SK-N-SH (cell line): ENCODE results near the gene ZNRF1. TPM values are rescaled to one million over a fixed set of nuclear protein-coding genes. Genes with fewer than 3 reads are reported as not detected.

Source experiments
- CTCF ChIA-PET: fragments of 300-600, 350-600 bp; formaldehyde crosslinking; extraction: SDS; loops from one replicate; lab custom pipeline; 2021; lab: Yijun Ruan, JAX
- POLR2A ChIA-PET: fragments of 350-600 bp; sonication (Branson Sonifier 250); formaldehyde crosslinking; extraction: SDS; loops from one replicate; lab custom pipeline; 2020; ENCODE audit warnings: antibody characterized with exemption, inconsistent platforms; lab: Yijun Ruan, JAX
- DNase-seq: peaks from one replicate; pipeline ENCODE4 v3.0.0; 2012
- H2AFZ ChIP-seq: fragments of 200-600 bp; sonication (generic); 2 replicates; pipeline ENCODE4 v1.8.1; 2016; ENCODE audit warnings: antibody characterized with exemption, mild to moderate bottlenecking, low read depth
- H3F3A ChIP-seq: fragments of 200-600 bp; sonication (generic); replicated peaks from 2 replicates; pipeline ENCODE3; 2016; ENCODE audit warnings: antibody characterized with exemption, mild to moderate bottlenecking; ENCODE audit not compliant: insufficient read depth
- H3K27ac ChIP-seq, 2 experiments: fragments of 200-500 bp in 1 of 2; fragments of 200-600 bp in 1 of 2; sonication (Bioruptor generic) in 1 of 2; sonication (generic), shearing (Covaris generic) in 1 of 2; 2 replicates each; pipeline versions ENCODE4 v1.5.1 to v1.6.1; 2014 to 2016; ENCODE audit warnings: low read depth in 2 of 2, inconsistent platforms in 1 of 2, low read length in 1 of 2, mild to moderate bottlenecking in 1 of 2, mixed read lengths in 1 of 2
- H3K27me3 ChIP-seq: fragments of 200-600 bp; sonication (generic), shearing (Covaris generic); 2 replicates; pipeline ENCODE4 v1.6.1; 2016; ENCODE audit warnings: mixed run types; ENCODE audit not compliant: insufficient read depth
- H3K36me3 ChIP-seq, 2 experiments: fragments of 200-500 bp in 1 of 2; fragments of 200-600 bp in 1 of 2; sonication (Bioruptor generic) in 1 of 2; sonication (generic) in 1 of 2; replicated peaks in 1 of 2; 2 replicates each; pipeline versions ENCODE3 to v1.5.1; 2014 to 2016; ENCODE audit warnings: low read length in 1 of 2, mild to moderate bottlenecking in 1 of 2; ENCODE audit not compliant: insufficient read depth in 2 of 2, control insufficient read depth in 1 of 2
- H3K4me1 ChIP-seq, 2 experiments: fragments of 200-500 bp in 1 of 2; fragments of 200-600 bp in 1 of 2; sonication (Bioruptor generic) in 1 of 2; sonication (generic), shearing (Covaris generic) in 1 of 2; 2 replicates each; pipeline versions ENCODE4 v1.5.1 to v1.6.1; 2014 to 2016; ENCODE audit warnings: low read depth in 1 of 2, low read length in 1 of 2, mixed run types in 1 of 2; ENCODE audit not compliant: insufficient read depth in 2 of 2, control insufficient read depth in 1 of 2
- H3K4me2 ChIP-seq: fragments of 200-600 bp; sonication (generic), shearing (Covaris generic); 2 replicates; pipeline ENCODE4 v1.6.1; 2017; ENCODE audit warnings: mixed run types
- H3K4me3 ChIP-seq, 2 experiments: fragments of 200-500 bp in 1 of 2; fragments of 200-600 bp in 1 of 2; sonication (Bioruptor generic) in 1 of 2; sonication (generic), shearing (Covaris generic) in 1 of 2; 2 replicates each; pipeline versions ENCODE4 v1.5.1 to v1.8.1; 2014 to 2016; ENCODE audit warnings: low read depth in 2 of 2, inconsistent platforms in 1 of 2, low read length in 1 of 2, mild to moderate bottlenecking in 1 of 2, mixed read lengths in 1 of 2, moderate library complexity in 1 of 2
- H3K79me2 ChIP-seq: fragments of 200-600 bp; sonication (generic); 2 replicates; pipeline ENCODE4 v1.8.1; 2017; ENCODE audit warnings: mild to moderate bottlenecking; ENCODE audit not compliant: insufficient read depth
- H3K9ac ChIP-seq: fragments of 200-600 bp; sonication (generic); 2 replicates; pipeline ENCODE4 v1.6.1; 2017; ENCODE audit warnings: mixed run types
- H3K9me2 ChIP-seq: fragments of 200-600 bp; sonication (generic); 2 replicates; pipeline ENCODE4 v1.6.1; 2017; ENCODE audit warnings: mixed run types
- H3K9me3 ChIP-seq: fragments of 200-600 bp; sonication (generic); 2 replicates; pipeline ENCODE4 v1.6.1; 2017; ENCODE audit warnings: mixed run types, mild to moderate bottlenecking, moderate library complexity
- H4K20me1 ChIP-seq: fragments of 200-600 bp; sonication (generic); 2 replicates; pipeline ENCODE4 v1.6.1; 2017; ENCODE audit warnings: mild to moderate bottlenecking, mixed run types; ENCODE audit not compliant: insufficient read depth
- CHD2 ChIP-seq: fragments of 150-350 bp; IDR thresholded peaks from 2 replicates; pipeline ENCODE4 v1.6.1; 2018; ENCODE audit warnings: low read length; ENCODE audit not compliant: partially characterized antibody
- EP300 ChIP-seq, 2 experiments: IDR thresholded peaks; 2 replicates each; pipeline versions ENCODE4 v1.4.0 to v1.6.1; 2012; ENCODE audit warnings: borderline replicate concordance in 1 of 2, low read depth in 1 of 2, low read length in 1 of 2
- EZH2phosphoT487 ChIP-seq: fragments of 200-600 bp; sonication (generic); IDR thresholded peaks from 2 replicates; pipeline ENCODE4 v1.6.1; 2017; ENCODE audit warnings: low read depth, mixed run types, mild to moderate bottlenecking, antibody characterized with exemption, moderate library complexity, borderline replicate concordance
- FOXJ3 ChIP-seq: sonication (generic); formaldehyde crosslinking; IDR thresholded peaks from 2 replicates; pipeline ENCODE4 v1.5.1; 2020; ENCODE audit warnings: mild to moderate bottlenecking, missing genetic modification reagents
- GABPA ChIP-seq: IDR thresholded peaks from 2 replicates; pipeline ENCODE4 v1.4.0; 2012; ENCODE audit warnings: low read depth, mild to moderate bottlenecking
- GATA2 ChIP-seq: sonication (generic); formaldehyde crosslinking; IDR thresholded peaks from 2 replicates; pipeline ENCODE4 v1.5.0; 2020; ENCODE audit warnings: mild to moderate bottlenecking, missing genetic modification reagents
- MAX ChIP-seq: IDR thresholded peaks from 2 replicates; pipeline ENCODE4 v1.4.0; 2012; ENCODE audit warnings: low read depth
- MEF2A ChIP-seq: IDR thresholded peaks from 2 replicates; pipeline ENCODE4 v1.4.0; 2012; ENCODE audit warnings: low read depth, borderline replicate concordance
- NRF1 ChIP-seq: IDR thresholded peaks from 2 replicates; pipeline ENCODE4 v1.6.1; 2012; ENCODE audit warnings: low read depth, mild to moderate bottlenecking, low read length
- RAD21 ChIP-seq: IDR thresholded peaks from 2 replicates; pipeline ENCODE4 v1.6.1; 2012; ENCODE audit warnings: mild to moderate bottlenecking, low read length
- RCOR1 ChIP-seq: fragments of 150-350 bp; IDR thresholded peaks from 2 replicates; pipeline ENCODE4 v1.6.1; 2017; ENCODE audit warnings: antibody characterized with exemption, low read length
- RFX5 ChIP-seq: IDR thresholded peaks from 2 replicates; pipeline ENCODE4 v1.6.1; 2012; ENCODE audit warnings: mild to moderate bottlenecking, improper control_type of control experiment, low read length
- RXRA ChIP-seq: IDR thresholded peaks from 2 replicates; pipeline ENCODE4 v1.4.0; 2012; ENCODE audit warnings: low read depth, mild to moderate bottlenecking, borderline replicate concordance
- TAF1 ChIP-seq: IDR thresholded peaks from 2 replicates; pipeline ENCODE4 v1.6.1; 2012; ENCODE audit warnings: low read depth, mild to moderate bottlenecking, low read length, moderate library complexity, borderline replicate concordance
- USF1 ChIP-seq: IDR thresholded peaks from 2 replicates; pipeline ENCODE4 v1.4.0; 2012; ENCODE audit warnings: low read depth, borderline replicate concordance
- USF2 ChIP-seq: fragments of 150-350 bp; IDR thresholded peaks from 2 replicates; pipeline ENCODE4 v1.6.1; 2017; ENCODE audit warnings: antibody characterized with exemption, low read length, low read depth, borderline replicate concordance
- YY1 ChIP-seq: IDR thresholded peaks from 2 replicates; pipeline ENCODE4 v1.4.0; 2012; ENCODE audit warnings: low read depth, mild to moderate bottlenecking
- WGBS: methylation state at CpG from one replicate; pipeline ENCODE4 v1.1.6; 2017; ENCODE audit warnings: low lambda C conversion rate; 5-methylcytosine and 5-hydroxymethylcytosine counted together
- polyA plus RNA-seq, 3 experiments: library from polyadenylated mRNA; depleted of rRNA; stranded (reverse); fragments of >200 nt; gene quantifications; 2 replicates each; pipeline ENCODE4 v1.2.3, GENCODE V29; 2012
- TF ChIP-seq, protein P1 (sequence below): IDR thresholded peaks from 2 replicates; pipeline ENCODE4 v1.6.1; 2012; ENCODE audit warnings: mild to moderate bottlenecking, low read depth, low read length, moderate library complexity
- TF ChIP-seq, protein P2 (sequence below): fragments of 200-600 bp; sonication (generic); IDR thresholded peaks from 2 replicates; pipeline ENCODE4 v1.6.1; 2017; ENCODE audit warnings: antibody characterized with exemption, mild to moderate bottlenecking, moderate library complexity
- TF ChIP-seq, protein P3 (sequence below): IDR thresholded peaks from 2 replicates; pipeline ENCODE4; 2012

ZNRF1 gene
- polyA plus RNA-seq, 1 of the 3 experiments (the other 2 are of a cell fraction), result 23.7 TPM

GRCh38 chr16:75003931-75004330, 5.1 kb downstream of the ZNRF1 start:
- DNase-seq, result no peak
- no peak overlapping the region for H3K4me2 ChIP-seq
- TF ChIP-seq RCOR1 (no peak), CHD2 (no peak)
- H3K36me3 ChIP-seq, result peaks cover 0 to 8% of the 10 kb centered on the region in 2 experiments
- no peak overlapping the region for H2AFZ ChIP-seq
- no peaks in the 10 kb centered on the region for H3K9me3 ChIP-seq
- peaks cover 63% of the 10 kb centered on the region for H4K20me1 ChIP-seq
- CTCF ChIA-PET, result no interaction called here
- no peak overlapping the region for H3K9ac ChIP-seq
- no peak overlapping the region for H3K27ac ChIP-seq
- H3K4me1 ChIP-seq, result peaks cover 0 to 26% of the 10 kb centered on the region in 2 experiments; a peak in 3 of 4 replicates
- POLR2A ChIA-PET, result no interaction called here
- H3K4me3 ChIP-seq, result no peak overlapping the region
- no peaks in the 10 kb centered on the region for H3F3A ChIP-seq
- no peaks in the 10 kb centered on the region for H3K27me3 ChIP-seq
- no peaks in the 10 kb centered on the region for H3K9me2 ChIP-seq
- peaks cover 98% of the 10 kb centered on the region for H3K79me2 ChIP-seq
- WGBS, result 94% methylated on average over 5 of the region's 5 CpGs

GRCh38 chr16:75004460-75004859, 5.6 kb downstream of the ZNRF1 start:
- Histone ChIP-seq H3K9ac (no peak overlapping the region), H3K36me3 (peaks cover 0 to 8% of the 10 kb centered on the region in 2 experiments), H4K20me1 (peaks cover 63% of the 10 kb centered on the region), H3K4me2 (no peak overlapping the region), H2AFZ (no peak overlapping the region), H3K4me1 (peaks cover 0 to 26% of the 10 kb centered on the region in 2 experiments; a peak in 3 of 4 replicates), H3F3A (no peaks in the 10 kb centered on the region), H3K79me2 (peaks cover 100% of the 10 kb centered on the region), H3K27me3 (no peaks in the 10 kb centered on the region), H3K9me3 (no peaks in the 10 kb centered on the region), H3K9me2 (no peaks in the 10 kb centered on the region), H3K4me3 (no peak overlapping the region), H3K27ac (no peak overlapping the region)
- 98% methylated on average over 3 of the region's 3 CpGs for whole genome bisulfite sequencing
- POLR2A ChIA-PET, result no interaction called here
- CTCF ChIA-PET, result interaction anchor here (1.6 kb wide), 1 partner anchor 107 kb away, joined by 10 read pairs; no protein-coding TSS in a partner anchor
- DNase-seq, result no peak
- TF ChIP-seq NRF1, result no peak
- TF ChIP-seq MEF2A, result no peak
- TF ChIP-seq USF1, result no peak
- TF ChIP-seq USF2, result no peak
- no peak for TF ChIP-seq FOXJ3 (CRISPR knock-in tag)
- no peak for TF ChIP-seq RFX5
- TF ChIP-seq MAX, result no peak
- TF ChIP-seq, protein P1, sequence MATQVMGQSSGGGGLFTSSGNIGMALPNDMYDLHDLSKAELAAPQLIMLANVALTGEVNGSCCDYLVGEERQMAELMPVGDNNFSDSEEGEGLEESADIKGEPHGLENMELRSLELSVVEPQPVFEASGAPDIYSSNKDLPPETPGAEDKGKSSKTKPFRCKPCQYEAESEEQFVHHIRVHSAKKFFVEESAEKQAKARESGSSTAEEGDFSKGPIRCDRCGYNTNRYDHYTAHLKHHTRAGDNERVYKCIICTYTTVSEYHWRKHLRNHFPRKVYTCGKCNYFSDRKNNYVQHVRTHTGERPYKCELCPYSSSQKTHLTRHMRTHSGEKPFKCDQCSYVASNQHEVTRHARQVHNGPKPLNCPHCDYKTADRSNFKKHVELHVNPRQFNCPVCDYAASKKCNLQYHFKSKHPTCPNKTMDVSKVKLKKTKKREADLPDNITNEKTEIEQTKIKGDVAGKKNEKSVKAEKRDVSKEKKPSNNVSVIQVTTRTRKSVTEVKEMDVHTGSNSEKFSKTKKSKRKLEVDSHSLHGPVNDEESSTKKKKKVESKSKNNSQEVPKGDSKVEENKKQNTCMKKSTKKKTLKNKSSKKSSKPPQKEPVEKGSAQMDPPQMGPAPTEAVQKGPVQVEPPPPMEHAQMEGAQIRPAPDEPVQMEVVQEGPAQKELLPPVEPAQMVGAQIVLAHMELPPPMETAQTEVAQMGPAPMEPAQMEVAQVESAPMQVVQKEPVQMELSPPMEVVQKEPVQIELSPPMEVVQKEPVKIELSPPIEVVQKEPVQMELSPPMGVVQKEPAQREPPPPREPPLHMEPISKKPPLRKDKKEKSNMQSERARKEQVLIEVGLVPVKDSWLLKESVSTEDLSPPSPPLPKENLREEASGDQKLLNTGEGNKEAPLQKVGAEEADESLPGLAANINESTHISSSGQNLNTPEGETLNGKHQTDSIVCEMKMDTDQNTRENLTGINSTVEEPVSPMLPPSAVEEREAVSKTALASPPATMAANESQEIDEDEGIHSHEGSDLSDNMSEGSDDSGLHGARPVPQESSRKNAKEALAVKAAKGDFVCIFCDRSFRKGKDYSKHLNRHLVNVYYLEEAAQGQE, result no peak
- TF ChIP-seq CHD2, result no peak
- TF ChIP-seq, protein P2, sequence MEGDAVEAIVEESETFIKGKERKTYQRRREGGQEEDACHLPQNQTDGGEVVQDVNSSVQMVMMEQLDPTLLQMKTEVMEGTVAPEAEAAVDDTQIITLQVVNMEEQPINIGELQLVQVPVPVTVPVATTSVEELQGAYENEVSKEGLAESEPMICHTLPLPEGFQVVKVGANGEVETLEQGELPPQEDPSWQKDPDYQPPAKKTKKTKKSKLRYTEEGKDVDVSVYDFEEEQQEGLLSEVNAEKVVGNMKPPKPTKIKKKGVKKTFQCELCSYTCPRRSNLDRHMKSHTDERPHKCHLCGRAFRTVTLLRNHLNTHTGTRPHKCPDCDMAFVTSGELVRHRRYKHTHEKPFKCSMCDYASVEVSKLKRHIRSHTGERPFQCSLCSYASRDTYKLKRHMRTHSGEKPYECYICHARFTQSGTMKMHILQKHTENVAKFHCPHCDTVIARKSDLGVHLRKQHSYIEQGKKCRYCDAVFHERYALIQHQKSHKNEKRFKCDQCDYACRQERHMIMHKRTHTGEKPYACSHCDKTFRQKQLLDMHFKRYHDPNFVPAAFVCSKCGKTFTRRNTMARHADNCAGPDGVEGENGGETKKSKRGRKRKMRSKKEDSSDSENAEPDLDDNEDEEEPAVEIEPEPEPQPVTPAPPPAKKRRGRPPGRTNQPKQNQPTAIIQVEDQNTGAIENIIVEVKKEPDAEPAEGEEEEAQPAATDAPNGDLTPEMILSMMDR, result no peak
- TF ChIP-seq TAF1, result no peak
- TF ChIP-seq RXRA, result no peak
- no peak for TF ChIP-seq GATA2 (CRISPR knock-in tag)
- no peak for TF ChIP-seq EP300 (IDR thresholded peaks at IDR 0.05; ENCODE audit: borderline replicate concordance in 1 of 2, low read depth in 1 of 2, low read length in 1 of 2)
- TF ChIP-seq EZH2phosphoT487, result no peak
- TF ChIP-seq, protein P3, sequence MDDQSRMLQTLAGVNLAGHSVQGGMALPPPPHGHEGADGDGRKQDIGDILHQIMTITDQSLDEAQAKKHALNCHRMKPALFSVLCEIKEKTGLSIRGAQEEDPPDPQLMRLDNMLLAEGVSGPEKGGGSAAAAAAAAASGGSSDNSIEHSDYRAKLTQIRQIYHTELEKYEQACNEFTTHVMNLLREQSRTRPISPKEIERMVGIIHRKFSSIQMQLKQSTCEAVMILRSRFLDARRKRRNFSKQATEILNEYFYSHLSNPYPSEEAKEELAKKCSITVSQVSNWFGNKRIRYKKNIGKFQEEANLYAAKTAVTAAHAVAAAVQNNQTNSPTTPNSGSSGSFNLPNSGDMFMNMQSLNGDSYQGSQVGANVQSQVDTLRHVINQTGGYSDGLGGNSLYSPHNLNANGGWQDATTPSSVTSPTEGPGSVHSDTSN, result no peak
- no peak for TF ChIP-seq RAD21
- TF ChIP-seq GABPA, result no peak
- TF ChIP-seq YY1, result no peak
